Measurements from ENCODE around the gene GAK. TPM values are rescaled to one million over a fixed set of nuclear protein-coding genes. Genes with fewer than 3 reads are reported as not detected.

GAK gene
- total and polyA plus RNA-seq, 2 of the 4 experiments (the other 2 are of a cell fraction): 45.1 to 133 TPM

DNA sequence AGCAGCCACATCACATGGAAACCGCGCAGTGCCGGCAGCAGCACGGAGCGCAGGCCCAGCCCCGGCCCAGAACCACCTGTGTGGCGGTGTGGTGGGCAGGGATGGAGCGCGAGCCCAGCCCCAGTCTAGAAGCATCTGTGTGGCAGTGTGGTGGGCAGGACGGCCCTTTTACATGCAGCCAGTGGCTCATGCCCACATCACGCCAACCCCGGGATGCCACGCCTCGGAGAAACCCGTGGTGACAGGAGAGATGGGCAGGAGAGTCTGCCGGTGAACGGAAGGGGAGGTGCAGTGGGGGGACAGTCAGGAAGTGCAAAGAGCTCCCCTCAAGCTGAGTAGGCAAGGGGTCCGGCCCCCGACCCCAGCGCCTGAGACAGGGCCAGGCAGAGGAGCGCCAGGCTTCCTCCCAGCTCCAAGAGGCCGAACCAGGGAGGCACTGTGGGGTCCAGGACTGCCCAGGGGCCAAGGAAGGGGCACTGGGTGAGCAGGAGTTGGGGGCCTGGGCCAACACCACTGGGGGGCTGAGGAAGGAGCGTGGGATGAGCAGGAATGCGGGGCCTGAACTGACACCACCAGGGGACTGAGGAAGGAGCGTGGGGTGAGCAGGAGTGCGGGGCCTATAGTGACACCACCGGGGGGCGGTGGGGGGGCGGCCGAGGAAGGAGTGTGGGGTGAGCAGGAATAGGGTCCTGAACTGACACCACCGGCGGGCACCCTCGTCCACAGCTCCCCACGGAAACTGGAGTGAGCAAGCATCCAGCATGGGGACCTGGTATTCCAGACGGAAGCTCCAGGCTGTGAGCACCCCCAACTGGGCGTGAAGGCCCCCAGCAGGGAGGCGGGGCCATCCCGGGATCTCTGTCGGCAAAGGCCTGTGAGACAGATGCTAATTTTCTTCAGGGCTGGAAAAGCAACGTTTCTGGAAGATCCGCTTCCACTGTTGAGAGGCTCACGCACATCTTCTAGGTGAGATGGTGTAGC, 28.8 kb downstream of the GAK start:
- H2AK5ac ChIP-seq (ENCODE audit: low read depth, low read length): no peak overlapping the region
- H2BK120ac ChIP-seq (ENCODE audit: low read depth, low read length): no peak overlapping the region
- no peak overlapping the region for H2BK20ac ChIP-seq (ENCODE audit: low read depth, low read length)
- H3K4ac ChIP-seq (ENCODE audit: low read depth, low read length): no peak overlapping the region
- H3K9me3 ChIP-seq (ENCODE audit: control insufficient read depth, insufficient read depth, low read length): no peaks in the 10 kb centered on the region
- dilution Hi-C loops (cut with HindIII; ENCODE audit: low sequenced_read_pairs, unreplicated experiment): no loop called here
- H3K18ac ChIP-seq (ENCODE audit: low read depth, low read length): no peak overlapping the region
- H3K56ac ChIP-seq (ENCODE audit: extremely low read depth, insufficient read depth, low read length): no peak overlapping the region
- intact Hi-C loops (cut with micrococcal nuclease): no loop called here
- H3K4me3 ChIP-seq (ENCODE audit: insufficient read depth, low read depth, low read length): no peak overlapping the region
- ATAC-seq (ENCODE audit: low read depth) (no peak), DNase-seq (no peak)
- H3K4me1 ChIP-seq (ENCODE audit: control insufficient read depth, insufficient read depth, low read length): peaks cover 5% of the 10 kb centered on the region; the same call in 1 of the 2 replicates
- no peak overlapping the region for H3K14ac ChIP-seq (replicated peaks; ENCODE audit: low read depth, low read length)
- POLR2A ChIA-PET (ENCODE audit: unreplicated experiment): no interaction called here
- peaks cover 22 to 75% of the 10 kb centered on the region in 2 experiments; a peak in 3 of 4 replicates for H3K79me1 ChIP-seq (ENCODE audit: low read depth in 1 of 2, low read length in 2 of 2)
- no peak overlapping the region for H2AK9ac ChIP-seq (replicated peaks; ENCODE audit: low read depth, low read length, poor library complexity)
- H2BK5ac ChIP-seq (ENCODE audit: low read depth, low read length, poor library complexity, severe bottlenecking): no peak overlapping the region
- peaks cover 7% of the 10 kb centered on the region; the same call in 1 of the 2 replicates for H3K9me1 ChIP-seq (ENCODE audit: insufficient read depth, low read length)
- H4K91ac ChIP-seq (ENCODE audit: insufficient read depth, low read depth, low read length): no peak overlapping the region
- CTCF ChIA-PET: no interaction called here
- H4K8ac ChIP-seq (ENCODE audit: low read depth in 2 of 2, low read length in 2 of 2): no peak overlapping the region
- H4K5ac ChIP-seq (ENCODE audit: low read depth, low read length): no peak overlapping the region
- BruUV-seq (replicated peaks): no TSS peak
- H3K27me3 ChIP-seq (ENCODE audit: control insufficient read depth, insufficient read depth, low read length): no peaks in the 10 kb centered on the region
- no peak overlapping the region for H3K4me2 ChIP-seq (ENCODE audit: low read depth, low read length)
- WGBS, 2 experiments (ENCODE audit: extremely low coverage in 2 of 2, insufficient read length in 1 of 2): 88% methylated on average over 15 of the region's 42 CpGs; no CpG with 5 or more reads in 1 of the 2 experiments
- no peak overlapping the region for H3K9ac ChIP-seq (ENCODE audit: low read depth, low read length)
- H4K20me1 ChIP-seq (ENCODE audit: insufficient read depth, low read length): peaks cover 55% of the 10 kb centered on the region
- no peak overlapping the region for H3K23ac ChIP-seq (ENCODE audit: low read depth, low read length)
- H3K27ac ChIP-seq (ENCODE audit: insufficient read depth, low read length): no peak overlapping the region
- in situ Hi-C loops (cut with MboI; ENCODE audit: low sequenced_read_pairs): no loop called here
- no peak overlapping the region for H2AFZ ChIP-seq (replicated peaks; ENCODE audit: low read length, poor library complexity)
- H3K36me3 ChIP-seq (ENCODE audit: control insufficient read depth, insufficient read depth, low read length): peaks cover 29% of the 10 kb centered on the region
- H2BK15ac ChIP-seq (ENCODE audit: low read depth, low read length): no peak overlapping the region
- TF ChIP-seq POLR2A (IDR thresholded peaks at IDR 0.05; ENCODE audit: low read depth, low read length) (no peak), BHLHE40 (IDR thresholded peaks at IDR 0.05; ENCODE audit: low read depth, low read length) (no peak), FOS (IDR thresholded peaks at IDR 0.05; ENCODE audit: low read depth, low read length) (no peak), RCOR1 (IDR thresholded peaks at IDR 0.05; ENCODE audit: insufficient replicate concordance, low read length) (no peak), MAZ (IDR thresholded peaks at IDR 0.05; ENCODE audit: borderline replicate concordance, low read depth, low read length) (no peak), RFX5 (IDR thresholded peaks at IDR 0.05; ENCODE audit: low read depth, low read length) (no peak), MAFK (IDR thresholded peaks at IDR 0.05; ENCODE audit: low read depth, low read length) (no peak), CEBPB (IDR thresholded peaks at IDR 0.05; ENCODE audit: low read depth, low read length) (no peak), MXI1 (IDR thresholded peaks at IDR 0.05; ENCODE audit: borderline replicate concordance, low read depth, low read length) (no peak), NFE2L2 (IDR thresholded peaks at IDR 0.05; ENCODE audit: low read depth, low read length) (no peak), SMC3 (IDR thresholded peaks at IDR 0.05; ENCODE audit: low read depth, low read length) (no peak)
- TF ChIP-seq, protein P1, sequence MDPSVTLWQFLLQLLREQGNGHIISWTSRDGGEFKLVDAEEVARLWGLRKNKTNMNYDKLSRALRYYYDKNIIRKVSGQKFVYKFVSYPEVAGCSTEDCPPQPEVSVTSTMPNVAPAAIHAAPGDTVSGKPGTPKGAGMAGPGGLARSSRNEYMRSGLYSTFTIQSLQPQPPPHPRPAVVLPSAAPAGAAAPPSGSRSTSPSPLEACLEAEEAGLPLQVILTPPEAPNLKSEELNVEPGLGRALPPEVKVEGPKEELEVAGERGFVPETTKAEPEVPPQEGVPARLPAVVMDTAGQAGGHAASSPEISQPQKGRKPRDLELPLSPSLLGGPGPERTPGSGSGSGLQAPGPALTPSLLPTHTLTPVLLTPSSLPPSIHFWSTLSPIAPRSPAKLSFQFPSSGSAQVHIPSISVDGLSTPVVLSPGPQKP (IDR thresholded peaks at IDR 0.05; ENCODE audit: borderline replicate concordance, low read depth, low read length): no peak
- TF ChIP-seq, protein P2, sequence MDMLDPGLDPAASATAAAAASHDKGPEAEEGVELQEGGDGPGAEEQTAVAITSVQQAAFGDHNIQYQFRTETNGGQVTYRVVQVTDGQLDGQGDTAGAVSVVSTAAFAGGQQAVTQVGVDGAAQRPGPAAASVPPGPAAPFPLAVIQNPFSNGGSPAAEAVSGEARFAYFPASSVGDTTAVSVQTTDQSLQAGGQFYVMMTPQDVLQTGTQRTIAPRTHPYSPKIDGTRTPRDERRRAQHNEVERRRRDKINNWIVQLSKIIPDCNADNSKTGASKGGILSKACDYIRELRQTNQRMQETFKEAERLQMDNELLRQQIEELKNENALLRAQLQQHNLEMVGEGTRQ (IDR thresholded peaks at IDR 0.05; ENCODE audit: low read depth, low read length): no peak
- TF ChIP-seq, protein P3, sequence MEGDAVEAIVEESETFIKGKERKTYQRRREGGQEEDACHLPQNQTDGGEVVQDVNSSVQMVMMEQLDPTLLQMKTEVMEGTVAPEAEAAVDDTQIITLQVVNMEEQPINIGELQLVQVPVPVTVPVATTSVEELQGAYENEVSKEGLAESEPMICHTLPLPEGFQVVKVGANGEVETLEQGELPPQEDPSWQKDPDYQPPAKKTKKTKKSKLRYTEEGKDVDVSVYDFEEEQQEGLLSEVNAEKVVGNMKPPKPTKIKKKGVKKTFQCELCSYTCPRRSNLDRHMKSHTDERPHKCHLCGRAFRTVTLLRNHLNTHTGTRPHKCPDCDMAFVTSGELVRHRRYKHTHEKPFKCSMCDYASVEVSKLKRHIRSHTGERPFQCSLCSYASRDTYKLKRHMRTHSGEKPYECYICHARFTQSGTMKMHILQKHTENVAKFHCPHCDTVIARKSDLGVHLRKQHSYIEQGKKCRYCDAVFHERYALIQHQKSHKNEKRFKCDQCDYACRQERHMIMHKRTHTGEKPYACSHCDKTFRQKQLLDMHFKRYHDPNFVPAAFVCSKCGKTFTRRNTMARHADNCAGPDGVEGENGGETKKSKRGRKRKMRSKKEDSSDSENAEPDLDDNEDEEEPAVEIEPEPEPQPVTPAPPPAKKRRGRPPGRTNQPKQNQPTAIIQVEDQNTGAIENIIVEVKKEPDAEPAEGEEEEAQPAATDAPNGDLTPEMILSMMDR (conservative IDR thresholded peaks at IDR 0.05; ENCODE audit: low read depth, low read length): no peak

Data from IMR-90 (cell line).